Neural progenitor cell (in vitro differentiated cells): ENCODE results near the gene TFAP2E.

ENCODE experiments used
- CTCF ChIP-seq: fragments of 200-600 bp; sonication (generic); IDR thresholded peaks from 2 replicates; pipeline ENCODE4 v1.5.1; 2017; ENCODE audit warnings: antibody characterized with exemption, mild to moderate bottlenecking
- EZH2 ChIP-seq: fragments of 200-600 bp; sonication (generic); IDR thresholded peaks from 2 replicates; pipeline ENCODE4 v1.6.1; 2017; ENCODE audit warnings: antibody characterized with exemption, mild to moderate bottlenecking, moderate library complexity

- TF ChIP-seq EZH2 (no peak), CTCF (no peak)
Observed at GRCh38 chr1:35532497-35533223, 40.5 kb upstream of the TFAP2E start.
